H9 (cell line): ENCODE data around the gene PLEKHO2. TPM values are rescaled to one million over a fixed set of nuclear protein-coding genes. Genes with fewer than 3 reads are reported as not detected.

Experiments used
- DNase-seq: peaks from one replicate; pipeline ENCODE4 v3.0.0-alpha.2; 2017
- H2AFZ ChIP-seq: one replicate; pipeline ENCODE4 v1.6.1; 2013; ENCODE audit warnings: mild to moderate bottlenecking, low read length, control low read depth, moderate library complexity
- H2AK5ac ChIP-seq: 2 replicates; pipeline ENCODE4 v1.6.1; 2013; ENCODE audit warnings: low read length, control low read depth, mixed read lengths; ENCODE audit not compliant: insufficient read length
- H2BK120ac ChIP-seq: one replicate; pipeline ENCODE4 v1.6.1; 2013; ENCODE audit warnings: low read depth, mild to moderate bottlenecking, low read length, control low read depth, inconsistent platforms; ENCODE audit not compliant: poor library complexity, severe bottlenecking
- H2BK12ac ChIP-seq: 2 replicates; pipeline ENCODE4 v1.6.1; 2013; ENCODE audit warnings: low read length, control low read depth, mixed read lengths, low read depth; ENCODE audit not compliant: insufficient read length
- H2BK15ac ChIP-seq: 2 replicates; pipeline ENCODE4 v1.6.1; 2013; ENCODE audit warnings: low read depth, low read length, control low read depth
- H2BK20ac ChIP-seq: one replicate; pipeline ENCODE4 v1.6.1; 2013; ENCODE audit warnings: low read depth, mild to moderate bottlenecking, low read length, control low read depth, inconsistent platforms; ENCODE audit not compliant: poor library complexity, severe bottlenecking
- H2BK5ac ChIP-seq: 2 replicates; pipeline ENCODE4 v1.6.1; 2013; ENCODE audit warnings: low read length, control low read depth, mixed read lengths; ENCODE audit not compliant: insufficient read length
- H3K14ac ChIP-seq: 2 replicates; pipeline ENCODE4 v1.6.1; 2013; ENCODE audit warnings: low read length, control low read depth; ENCODE audit not compliant: insufficient read depth
- H3K18ac ChIP-seq: 2 replicates; pipeline ENCODE4 v1.6.1; 2013; ENCODE audit warnings: low read depth, mild to moderate bottlenecking, mixed read lengths, low read length, control low read depth; ENCODE audit not compliant: insufficient read length
- H3K23ac ChIP-seq: 2 replicates; pipeline ENCODE4 v1.6.1; 2013; ENCODE audit warnings: low read length, control low read depth, mixed read lengths, low read depth; ENCODE audit not compliant: insufficient read length
- H3K23me2 ChIP-seq: 2 replicates; pipeline ENCODE4 v1.6.1; 2013; ENCODE audit warnings: low read depth, mild to moderate bottlenecking, mixed read lengths, low read length, control low read depth; ENCODE audit not compliant: insufficient read length, poor library complexity, severe bottlenecking
- H3K27ac ChIP-seq: 2 replicates; pipeline ENCODE4 v1.5.1; 2013; ENCODE audit warnings: low read length, control low read depth, mixed read lengths, low read depth; ENCODE audit not compliant: insufficient read length
- H3K27me3 ChIP-seq: 2 replicates; pipeline ENCODE4 v1.6.1; 2013; ENCODE audit warnings: low read length, control low read depth, inconsistent platforms; ENCODE audit not compliant: insufficient read depth
- H3K4ac ChIP-seq: 2 replicates; pipeline ENCODE4 v1.6.1; 2013; ENCODE audit warnings: low read depth, mild to moderate bottlenecking, control low read depth, inconsistent platforms, low read length, moderate library complexity
- H3K4me1 ChIP-seq: 2 replicates; pipeline ENCODE4 v1.6.1; 2013; ENCODE audit warnings: low read length, control low read depth, inconsistent platforms; ENCODE audit not compliant: insufficient read depth
- H3K4me2 ChIP-seq: 2 replicates; pipeline ENCODE4 v1.6.1; 2013; ENCODE audit warnings: low read length, control low read depth, mixed read lengths; ENCODE audit not compliant: insufficient read length, insufficient read depth
- H3K56ac ChIP-seq: 2 replicates; pipeline ENCODE4 v1.6.1; 2013; ENCODE audit warnings: low read depth, mild to moderate bottlenecking, mixed read lengths, low read length, control low read depth; ENCODE audit not compliant: insufficient read length
- H3K79me1 ChIP-seq: 2 replicates; pipeline ENCODE4 v1.6.1; 2013; ENCODE audit warnings: low read depth, mild to moderate bottlenecking, moderate library complexity, low read length, control low read depth, inconsistent platforms; ENCODE audit not compliant: insufficient read depth, poor library complexity, severe bottlenecking
- H3K79me2 ChIP-seq: 2 replicates; pipeline ENCODE4 v1.6.1; 2013; ENCODE audit warnings: low read length, control low read depth, inconsistent platforms; ENCODE audit not compliant: insufficient read depth
- H3K9ac ChIP-seq: 2 replicates; pipeline ENCODE4 v1.6.1; 2013; ENCODE audit warnings: low read length, control low read depth, mixed read lengths; ENCODE audit not compliant: insufficient read length; ENCODE audit errors: extremely low read depth
- H3K9me3 ChIP-seq: one replicate; pipeline ENCODE4 v1.6.1; 2013; ENCODE audit warnings: low read depth, low read length, inconsistent platforms; ENCODE audit not compliant: control insufficient read depth
- H3T11ph ChIP-seq: one replicate; pipeline ENCODE4 v1.6.1; 2013; ENCODE audit warnings: mild to moderate bottlenecking, low read length, control low read depth, inconsistent platforms
- H4K20me1 ChIP-seq: one replicate; pipeline ENCODE4 v1.6.1; 2013; ENCODE audit not compliant: control insufficient read depth, insufficient read length, insufficient read depth
- H4K5ac ChIP-seq: 2 replicates; pipeline ENCODE4 v1.6.1; 2013; ENCODE audit warnings: low read depth, mild to moderate bottlenecking, mixed read lengths, low read length, control low read depth; ENCODE audit not compliant: insufficient read length
- H4K8ac ChIP-seq: replicated peaks from 2 replicates; pipeline ENCODE4 v1.6.1; 2013; ENCODE audit warnings: low read length, control low read depth, mixed read lengths, low read depth; ENCODE audit not compliant: insufficient read length
- H4K91ac ChIP-seq: 2 replicates; pipeline ENCODE4 v1.6.1; 2013; ENCODE audit warnings: low read depth, mild to moderate bottlenecking, moderate library complexity, mixed read lengths, low read length, control low read depth; ENCODE audit not compliant: insufficient read length
- H3K27ac Mint-ChIP-seq, 3 experiments: 2 replicates in 2 of 3; 3 replicates in 1 of 3; pipeline ENCODE4 v1.8.0; 2020 to 2021; ENCODE audit warnings: mixed read lengths in 3 of 3, mild to moderate bottlenecking in 1 of 3, moderate library complexity in 1 of 3
- H3K27me3 Mint-ChIP-seq: 2 replicates; pipeline ENCODE4 v1.8.0; 2021; ENCODE audit warnings: low read depth, mild to moderate bottlenecking, moderate library complexity, mixed read lengths
- H3K36me3 Mint-ChIP-seq, 3 experiments: 2 replicates in 2 of 3; 3 replicates in 1 of 3; pipeline ENCODE4 v1.8.0; 2020 to 2021; ENCODE audit warnings: low read depth in 3 of 3, mixed read lengths in 3 of 3; ENCODE audit not compliant: insufficient read depth in 1 of 3
- H3K4me1 Mint-ChIP-seq, 2 experiments: 2 replicates each; pipeline ENCODE4 v1.8.0; 2020; ENCODE audit warnings: mixed read lengths in 2 of 2
- H3K4me3 Mint-ChIP-seq, 2 experiments: 2 replicates in 1 of 2; 3 replicates in 1 of 2; pipeline ENCODE4 v1.8.0; 2020 to 2021; ENCODE audit warnings: mild to moderate bottlenecking in 2 of 2, mixed read lengths in 2 of 2, moderate library complexity in 1 of 2
- H3K9me3 Mint-ChIP-seq, 2 experiments: 2 replicates in 1 of 2; 3 replicates in 1 of 2; pipeline ENCODE4 v1.8.0; 2020; ENCODE audit warnings: mild to moderate bottlenecking in 2 of 2, mixed read lengths in 2 of 2, moderate library complexity in 1 of 2
- CTCF ChIP-seq: fragments of 200-600 bp; sonication (generic); conservative IDR thresholded peaks from 3 replicates; pipeline ENCODE4 v1.8.0; 2021; ENCODE audit warnings: antibody characterized with exemption, mild to moderate bottlenecking
- WGBS: extraction: QIAGEN DNeasy Blood & Tissue Kit; methylation state at CpG from one replicate; pipeline ENCODE4 v1.1.7; 2013; ENCODE audit warnings: missing lambda C conversion rate, low lambda C conversion rate, mixed read lengths; ENCODE audit not compliant: insufficient read length; ENCODE audit errors: extremely low coverage; 5-methylcytosine and 5-hydroxymethylcytosine counted together
- total RNA-seq: library from RNA; stranded (reverse); gene quantifications from 2 replicates; pipeline ENCODE4 v1.2.1, GENCODE V29; 2021

Gene PLEKHO2
- total RNA-seq, 1 experiment from 2014 or later, result 18.1 TPM

- Histone ChIP-seq H2BK20ac (no peak overlapping the region), H3K4ac (no peak overlapping the region), H2BK120ac (no peak overlapping the region), H4K91ac (no peak overlapping the region), H3K18ac (no peak overlapping the region), H3K56ac (no peak overlapping the region), H3K23me2 (no peaks in the 10 kb centered on the region), H3K27ac (no peak overlapping the region), H3K4me2 (no peak overlapping the region), H3K9ac (no peak overlapping the region), H3T11ph (no peak overlapping the region), H3K23ac (no peak overlapping the region), H2AFZ (no peak overlapping the region), H3K79me2 (no peaks in the 10 kb centered on the region), H3K79me1 (no peaks in the 10 kb centered on the region), H3K27me3 (peaks cover 3% of the 10 kb centered on the region; the same call in 1 of the 2 replicates), H3K14ac (no peak overlapping the region), H2BK12ac (no peak overlapping the region), H4K20me1 (no peaks in the 10 kb centered on the region), H3K9me3 (no peaks in the 10 kb centered on the region), H2AK5ac (no peak overlapping the region), H2BK15ac (no peak overlapping the region), H4K8ac (no peak overlapping the region), H4K5ac (no peak overlapping the region), H2BK5ac (no peak overlapping the region), H3K4me1 (peaks cover 13% of the 10 kb centered on the region)
- Mint-ChIP-seq H3K36me3 (no peaks in the 10 kb centered on the region), H3K9me3 (no peaks in the 10 kb centered on the region), H3K4me1 (peaks cover 19 to 33% of the 10 kb centered on the region in 2 experiments), H3K27ac (no peak overlapping the region), H3K27me3 (peaks cover 2% of the 10 kb centered on the region; the same call in 1 of the 2 replicates), H3K4me3 (no peak overlapping the region)
- no peak for TF ChIP-seq CTCF
- no peak for DNase-seq
- WGBS, result no CpG with 5 or more reads among the region's 3 CpGs
These were observed 34.0 kb downstream of the PLEKHO2 start for GRCh38 chr15:64875641-64876223.
